ENCODE measurements around the gene ABHD5.
A peak's percentile ranks its signal among the peaks of the same experiment; 100 is the strongest.
"Not testable (repeated sequence)": the region's sequence is repeated elsewhere in the genome, so short reads cannot be mapped to it uniquely, and the experiment has no call there.

The ABHD5 gene

GRCh38 chr3:43690400-43691119 lies at the start of gene ABHD5:
Gene ABHD5, plus strand, starts transcription at chr3:43690938. Its CDS starts 55 bp downstream, at chr3:43690993.
- DNase-seq: peak; percentile 81

DNA sequence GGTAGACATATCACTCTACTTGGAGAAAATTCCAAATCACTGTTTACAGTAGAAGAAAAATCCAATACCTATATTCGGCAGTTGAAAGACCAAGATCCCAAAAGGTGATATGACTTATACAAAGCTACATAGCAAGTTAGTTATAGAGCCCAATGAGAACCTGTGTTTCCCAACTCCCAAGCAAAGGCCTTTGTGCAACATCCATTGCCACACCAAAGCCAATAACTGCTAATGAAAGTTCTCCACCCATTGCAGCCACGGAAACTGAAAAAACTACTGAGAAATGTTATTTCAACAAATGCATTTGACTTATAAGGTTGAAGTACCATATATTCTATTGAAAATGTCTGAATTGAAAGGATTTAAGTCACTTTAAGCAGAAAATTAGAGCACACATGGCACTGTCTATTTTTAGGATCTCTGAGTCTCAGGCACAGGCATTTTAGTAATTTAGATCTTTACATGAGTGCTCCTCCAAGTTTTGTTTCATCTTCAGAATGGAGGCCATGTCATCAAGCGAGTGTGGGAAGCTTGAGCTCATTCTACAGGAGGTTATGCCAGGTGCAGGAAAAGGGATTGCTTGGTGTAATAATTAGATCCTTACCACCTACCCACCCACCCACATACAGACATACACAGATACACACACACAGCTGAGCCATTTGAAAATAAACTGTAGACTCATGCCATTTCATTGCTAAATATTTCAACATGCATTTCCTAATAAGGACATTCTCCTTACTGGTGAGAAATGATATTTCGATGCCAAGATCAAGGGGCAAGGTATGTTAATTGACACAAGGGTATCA lies 49.2 kb upstream of the ABHD5 start:
- DNase-seq: no peak

DNA sequence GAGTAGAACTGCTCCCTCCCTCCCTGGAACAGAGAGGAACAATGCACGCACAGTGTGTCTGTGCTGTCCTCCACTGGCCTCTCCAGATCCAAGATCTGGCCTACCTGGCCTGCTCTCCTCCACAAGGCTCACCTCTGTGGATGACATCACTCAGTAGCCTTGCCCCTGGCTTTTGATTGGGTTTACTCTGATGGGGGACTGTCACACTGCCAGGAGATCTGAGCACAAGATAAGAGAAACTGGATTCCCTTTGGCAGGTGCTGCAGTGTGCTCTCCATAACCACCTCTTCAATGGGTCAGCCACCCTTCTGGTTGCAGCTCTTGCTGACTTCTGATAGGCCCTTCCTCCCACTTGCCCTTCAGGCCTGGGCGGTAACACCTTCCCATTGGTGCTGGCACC lies 46.3 kb upstream of the ABHD5 start:
- DNase-seq: peak; percentile 22

DNA sequence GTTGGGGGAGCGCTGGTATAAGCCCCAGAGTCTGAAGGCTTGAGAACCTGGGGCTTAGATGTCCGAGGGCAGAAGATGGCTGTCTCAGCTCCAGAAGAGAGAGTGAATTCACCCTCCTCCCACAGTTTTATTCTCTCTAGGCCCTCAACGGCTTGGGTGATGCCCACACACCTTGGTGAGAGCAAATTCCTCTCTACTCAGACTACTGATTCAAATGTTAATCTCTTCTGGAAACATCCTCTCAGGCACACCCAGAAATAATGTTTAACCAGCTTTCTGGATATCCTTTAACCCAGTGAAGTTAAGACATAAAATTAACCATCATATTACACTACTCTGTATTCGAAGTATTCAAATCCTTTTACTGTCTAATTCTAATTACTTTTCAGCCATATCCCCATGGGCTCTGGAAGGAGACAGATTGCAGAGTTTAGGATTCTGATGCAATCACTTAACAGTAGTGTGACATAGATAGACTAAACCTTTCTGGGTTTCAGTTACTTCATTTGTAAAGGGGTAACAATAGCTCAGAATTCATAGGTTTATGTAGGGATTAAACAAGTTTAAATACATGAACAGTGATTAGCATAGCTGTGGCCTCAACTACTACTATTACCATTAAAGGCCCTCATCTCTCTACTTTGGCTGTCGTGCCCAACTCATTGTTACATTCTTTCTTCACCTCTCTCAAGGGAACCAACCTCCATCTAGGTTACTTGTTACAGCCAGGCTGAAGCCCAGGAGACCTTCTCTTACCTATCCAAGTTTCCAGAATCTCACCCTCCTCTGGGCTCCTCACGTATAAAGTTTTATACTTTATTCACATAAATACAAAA lies 43.2 kb upstream of the ABHD5 start:
- no peak for DNase-seq

- DNase-seq: no peak
These were observed 41.8 kb upstream of the ABHD5 start for GRCh38 chr3:43648957-43649356.

DNA sequence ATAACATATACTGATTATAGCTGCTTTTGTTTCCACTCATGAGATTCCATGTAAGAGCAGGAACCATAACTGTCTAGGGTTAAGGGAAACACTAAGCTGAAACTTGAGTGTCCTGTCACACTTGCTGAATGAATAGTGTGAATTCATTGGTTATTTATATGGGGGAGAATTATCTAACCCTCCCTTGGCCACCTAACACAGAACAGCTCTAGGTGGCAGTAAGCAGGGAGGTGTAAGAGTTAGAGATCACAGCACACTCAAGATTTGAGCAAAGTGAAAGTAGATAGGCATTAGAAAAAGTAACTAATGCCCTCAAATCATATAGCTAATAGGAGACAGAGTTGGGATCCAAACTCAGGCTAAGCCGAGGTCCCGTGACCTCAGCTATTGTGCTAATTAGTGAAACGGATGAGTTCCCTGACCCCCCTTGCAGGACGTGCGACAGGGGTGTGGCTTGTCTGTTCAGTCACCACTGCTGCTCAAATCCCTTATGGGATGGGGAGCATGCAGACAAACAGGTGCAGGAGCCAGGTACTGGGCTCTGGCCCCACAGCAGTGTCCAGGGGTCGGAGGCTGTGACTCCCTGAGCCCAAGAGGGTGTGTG lies 41.3 kb upstream of the ABHD5 start:
- DNase-seq: no peak

- no peak for DNase-seq
These were observed 40.4 kb upstream of the ABHD5 start for GRCh38 chr3:43650345-43650744.

GRCh38 chr3:43656390-43656789 lies 34.3 kb upstream of the ABHD5 start:
- not testable (repeated sequence) for DNase-seq

DNA sequence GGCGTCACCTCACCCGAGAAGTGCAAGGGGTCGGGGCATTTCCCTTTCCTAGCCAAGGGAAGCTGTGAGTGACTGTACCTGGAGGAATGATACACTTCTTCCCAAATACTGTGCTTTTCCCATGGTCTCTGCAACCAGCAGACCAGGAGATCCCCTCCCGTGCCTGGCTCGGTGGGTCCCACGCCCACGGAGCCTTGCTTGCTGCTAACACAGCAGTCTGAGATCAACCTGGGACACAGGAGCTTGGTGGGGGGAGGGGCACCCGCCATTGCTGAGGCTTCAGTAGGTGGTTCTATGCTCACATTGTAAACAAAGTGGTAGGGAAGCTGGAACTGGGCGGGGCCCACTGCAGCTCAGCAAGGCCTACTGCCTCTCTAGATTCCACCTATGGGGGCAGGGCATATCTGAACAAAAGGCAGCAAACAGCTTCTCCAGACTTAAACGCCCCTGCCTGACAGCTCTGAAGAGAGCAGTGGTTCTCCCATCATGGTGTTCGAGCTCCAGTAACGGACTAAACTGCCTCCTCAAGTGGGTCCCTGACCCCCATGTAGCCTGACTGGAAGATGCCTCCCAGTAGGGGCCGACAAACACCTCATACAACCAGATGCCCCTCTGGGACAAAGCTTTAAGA lies 31.4 kb upstream of the ABHD5 start:
- no peak for DNase-seq

DNA sequence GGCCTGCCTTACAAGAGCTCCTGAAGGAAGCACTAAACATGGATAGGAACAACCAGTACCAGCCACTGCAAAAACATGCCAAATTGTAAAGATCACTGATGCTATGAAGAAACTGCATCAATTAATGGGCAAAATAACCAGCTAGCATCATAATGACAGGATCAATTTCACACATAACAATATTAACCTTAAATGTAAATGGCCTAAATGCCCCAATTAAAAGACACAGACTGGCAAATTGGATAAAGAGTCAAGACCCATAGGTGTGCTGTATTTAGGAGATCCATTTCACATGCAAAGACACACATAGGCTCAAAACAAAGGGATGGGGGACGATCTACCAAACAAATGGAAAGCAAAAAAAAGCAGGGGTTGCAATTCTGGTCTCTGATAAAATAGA lies 29.4 kb upstream of the ABHD5 start:
- DNase-seq: not testable (repeated sequence)

- DNase-seq: not testable (repeated sequence)
These were observed 25.7 kb upstream of the ABHD5 start for GRCh38 chr3:43665011-43665410.

- DNase-seq: no peak
These were observed 19.9 kb upstream of the ABHD5 start for GRCh38 chr3:43670635-43671522.

GRCh38 chr3:43674345-43675085 lies 16.2 kb upstream of the ABHD5 start:
- DNase-seq: no peak

DNA sequence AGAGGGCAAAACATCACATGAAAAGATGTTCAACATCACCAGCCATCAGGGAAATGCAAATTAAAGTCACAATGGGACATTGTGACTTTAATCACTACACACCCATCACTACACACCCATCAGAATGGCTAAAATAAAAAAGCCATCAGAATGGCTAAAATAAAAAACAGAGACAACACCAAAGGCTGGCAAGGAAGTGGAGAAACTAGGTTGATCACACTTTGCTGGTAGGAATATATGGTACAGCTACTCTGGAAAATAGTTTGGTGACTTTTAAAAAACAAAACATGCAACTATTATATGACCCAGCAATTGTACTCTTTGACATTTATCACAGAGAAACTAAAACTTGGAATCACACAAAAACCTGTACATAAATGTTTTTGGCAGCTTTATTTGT lies 15.1 kb upstream of the ABHD5 start:
- DNase-seq: no peak

- DNase-seq: no peak
These were observed 14.3 kb upstream of the ABHD5 start for GRCh38 chr3:43676441-43676840.

GRCh38 chr3:43678375-43678774 lies 12.4 kb upstream of the ABHD5 start:
- DNase-seq: not testable (repeated sequence)

GRCh38 chr3:43678887-43679449 lies 11.8 kb upstream of the ABHD5 start:
- not testable (repeated sequence) for DNase-seq

DNA sequence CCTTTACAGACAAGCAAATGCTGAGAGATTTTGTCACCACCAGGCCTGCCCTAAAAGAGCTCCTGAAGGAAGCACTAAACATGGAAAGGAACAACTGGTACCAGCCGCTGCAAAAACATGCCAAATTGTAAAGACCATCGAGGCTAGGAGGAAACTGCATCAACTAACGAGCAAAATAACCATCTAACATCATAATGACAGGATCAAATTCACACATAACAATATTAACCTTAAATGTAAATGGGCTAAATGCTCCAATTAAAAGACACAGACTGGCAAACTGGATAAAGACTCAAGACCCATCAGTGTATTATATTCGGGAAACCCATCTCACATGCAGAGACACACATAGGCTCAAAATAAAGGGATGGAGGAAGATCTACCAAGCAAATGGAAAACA lies 9.9 kb upstream of the ABHD5 start:
- not testable (repeated sequence) for DNase-seq

DNA sequence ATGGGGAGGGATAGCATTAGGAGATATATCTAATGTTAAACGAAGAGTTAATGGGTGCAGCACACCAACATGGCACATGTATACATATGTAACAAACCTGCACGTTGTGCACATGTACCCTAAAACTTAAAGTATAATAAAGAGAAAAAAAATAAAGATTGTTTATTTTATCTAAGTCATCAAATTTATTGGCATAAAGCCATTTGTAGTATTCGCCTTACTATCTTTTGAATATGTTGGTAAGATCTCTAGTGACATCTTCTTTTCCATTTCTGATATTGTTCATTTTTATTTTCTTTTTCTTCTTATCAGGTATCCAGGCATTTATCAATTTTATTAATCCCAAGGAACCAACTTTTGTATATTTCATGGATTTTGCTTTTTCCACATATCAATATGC lies 5.8 kb upstream of the ABHD5 start:
- no peak for DNase-seq

GRCh38 chr3:43685921-43686320 lies 4.8 kb upstream of the ABHD5 start:
- DNase-seq: no peak
